Endodermal cell (in vitro differentiated cells): Measurements from ENCODE around the gene BLOC1S1. TPM values are rescaled to one million over a fixed set of nuclear protein-coding genes. Genes with fewer than 3 reads are reported as not detected.

Experiments used
- DNase-seq: peaks from one replicate; pipeline ENCODE4 v3.0.0-alpha.2; 2017
- H3K27ac ChIP-seq: 2 replicates; pipeline ENCODE4 v1.5.1; 2013; ENCODE audit warnings: mild to moderate bottlenecking, low read depth, low read length, moderate library complexity
- H3K27me3 ChIP-seq: 2 replicates; pipeline ENCODE4 v1.6.1; 2013; ENCODE audit warnings: mild to moderate bottlenecking, low read length, moderate library complexity; ENCODE audit not compliant: insufficient read depth, control insufficient read depth, poor library complexity, severe bottlenecking
- H3K36me3 ChIP-seq: 2 replicates; pipeline ENCODE4 v1.7.0; 2013; ENCODE audit warnings: mild to moderate bottlenecking, low read length, moderate library complexity; ENCODE audit not compliant: control insufficient read depth, insufficient read depth
- H3K4me1 ChIP-seq: one replicate; pipeline ENCODE4 v1.7.0; 2013; ENCODE audit warnings: low read length; ENCODE audit not compliant: control insufficient read depth, insufficient read depth
- H3K4me3 ChIP-seq: 2 replicates; pipeline ENCODE4 v1.5.1; 2013; ENCODE audit warnings: mild to moderate bottlenecking, low read length, moderate library complexity
- H3K9ac ChIP-seq: 2 replicates; pipeline ENCODE4 v1.6.1; 2013; ENCODE audit warnings: mild to moderate bottlenecking, low read length, moderate library complexity; ENCODE audit not compliant: poor library complexity, severe bottlenecking; ENCODE audit errors: extremely low read depth
- H3K9me3 ChIP-seq: 2 replicates; pipeline ENCODE4 v1.6.1; 2013; ENCODE audit warnings: mild to moderate bottlenecking, low read length, moderate library complexity; ENCODE audit not compliant: control insufficient read depth
- H3K27ac Mint-ChIP-seq: 2 replicates; pipeline ENCODE4 v1.8.0; 2020; ENCODE audit warnings: mixed read lengths
- H3K27me3 Mint-ChIP-seq: 2 replicates; pipeline ENCODE4 v1.8.0; 2021; ENCODE audit warnings: mild to moderate bottlenecking, mixed read lengths; ENCODE audit not compliant: insufficient read depth
- H3K36me3 Mint-ChIP-seq: 2 replicates; pipeline ENCODE4 v1.8.0; 2020; ENCODE audit warnings: low read depth, mixed read lengths
- H3K4me1 Mint-ChIP-seq: 2 replicates; pipeline ENCODE4 v1.8.0; 2020; ENCODE audit warnings: mixed read lengths
- H3K4me3 Mint-ChIP-seq: 2 replicates; pipeline ENCODE4 v1.8.0; 2020; ENCODE audit warnings: mild to moderate bottlenecking, moderate library complexity, mixed read lengths
- H3K9me3 Mint-ChIP-seq: 2 replicates; pipeline ENCODE4 v1.8.0; 2020; ENCODE audit warnings: mild to moderate bottlenecking, mixed read lengths
- CTCF ChIP-seq: fragments of 200-600 bp; sonication (generic); conservative IDR thresholded peaks from 2 replicates; pipeline ENCODE4 v1.5.0; 2021; ENCODE audit warnings: antibody characterized with exemption, mild to moderate bottlenecking
- WGBS, 2 experiments: methylation state at CpG; one replicate each; pipeline versions ENCODE4 v1.1.5 to v1.1.7; 2013; ENCODE audit warnings: missing lambda C conversion rate in 2 of 2, mixed read lengths in 1 of 2; ENCODE audit not compliant: insufficient coverage in 1 of 2, insufficient read length in 1 of 2; 5-methylcytosine and 5-hydroxymethylcytosine counted together
- total RNA-seq, 2 donors: library from RNA; stranded (reverse); fragmentation: NEBNext Ultra II Directional in 1 of 2; extraction: Animal tissue kit (Norgen Biotek cat#: 25700) in 1 of 2; gene quantifications; 2 replicates in 1 of 2; 3 replicates in 1 of 2; pipeline ENCODE4 v1.2.1, GENCODE V29; 2021

Gene BLOC1S1
- total RNA-seq, 2 donors from 2014 or later = 95.1 to 102 TPM

GRCh38 chr12:55685671-55686070, 30.2 kb upstream of the BLOC1S1 start:
- Histone ChIP-seq H3K4me1 (peaks cover 7% of the 10 kb centered on the region), H3K27ac (no peak overlapping the region), H3K9me3 (no peaks in the 10 kb centered on the region), H3K4me3 (no peak overlapping the region), H3K36me3 (no peaks in the 10 kb centered on the region), H3K9ac (no peak overlapping the region), H3K27me3 (no peaks in the 10 kb centered on the region)
- WGBS, 2 experiments = 91 to 93% methylated on average over 2 to 5 of the region's 5 CpGs
- no peak for DNase-seq
- H3K4me1 Mint-ChIP-seq = peaks cover 17% of the 10 kb centered on the region
- no peaks in the 10 kb centered on the region for H3K27me3 Mint-ChIP-seq
- H3K36me3 Mint-ChIP-seq = peaks cover 39% of the 10 kb centered on the region
- TF ChIP-seq CTCF = no peak
- no peaks in the 10 kb centered on the region for H3K9me3 Mint-ChIP-seq
- H3K27ac Mint-ChIP-seq = no peak overlapping the region
- no peak overlapping the region for H3K4me3 Mint-ChIP-seq

GRCh38 chr12:55686366-55687010, 29.4 kb upstream of the BLOC1S1 start:
- Mint-ChIP-seq H3K36me3 (peaks cover 42% of the 10 kb centered on the region), H3K4me1 (peaks cover 11% of the 10 kb centered on the region), H3K27ac (no peak overlapping the region), H3K9me3 (no peaks in the 10 kb centered on the region), H3K27me3 (no peaks in the 10 kb centered on the region), H3K4me3 (no peak overlapping the region)
- H3K36me3 ChIP-seq = no peaks in the 10 kb centered on the region
- WGBS, 2 experiments = 89 to 92% methylated on average over 9 of the region's 9 CpGs
- no peak for DNase-seq
- TF ChIP-seq CTCF = no peak
- no peaks in the 10 kb centered on the region for H3K9me3 ChIP-seq
- no peak overlapping the region for H3K4me3 ChIP-seq
- H3K4me1 ChIP-seq = peaks cover 7% of the 10 kb centered on the region
- no peak overlapping the region for H3K9ac ChIP-seq
- H3K27ac ChIP-seq = no peak overlapping the region
- H3K27me3 ChIP-seq = no peaks in the 10 kb centered on the region

- Mint-ChIP-seq H3K9me3 (no peaks in the 10 kb centered on the region), H3K4me3 (no peak overlapping the region), H3K36me3 (peaks cover 48% of the 10 kb centered on the region), H3K27ac (no peak overlapping the region), H3K4me1 (peaks cover 5% of the 10 kb centered on the region), H3K27me3 (no peaks in the 10 kb centered on the region)
- Histone ChIP-seq H3K36me3 (no peaks in the 10 kb centered on the region), H3K9me3 (no peaks in the 10 kb centered on the region), H3K27me3 (no peaks in the 10 kb centered on the region), H3K27ac (no peak overlapping the region), H3K4me1 (no peaks in the 10 kb centered on the region), H3K4me3 (no peak overlapping the region), H3K9ac (no peak overlapping the region)
- no peak for TF ChIP-seq CTCF
- DNase-seq = no peak
Measured at GRCh38 chr12:55687746-55688145, 28.1 kb upstream of the BLOC1S1 start.
